Dedifferentiated amniotic fluid mesenchymal stem cell (primary cell): ENCODE results near the gene LRRC73.
"Not testable (repeated sequence)": the region's sequence is repeated elsewhere in the genome, so short reads cannot be mapped to it uniquely, and the experiment has no call there.

Source experiments
- DNase-seq: peaks from one replicate; pipeline ENCODE4 v3.0.0-alpha.2; 2016; ENCODE audit errors: extremely low spot score

LRRC73 gene

DNA sequence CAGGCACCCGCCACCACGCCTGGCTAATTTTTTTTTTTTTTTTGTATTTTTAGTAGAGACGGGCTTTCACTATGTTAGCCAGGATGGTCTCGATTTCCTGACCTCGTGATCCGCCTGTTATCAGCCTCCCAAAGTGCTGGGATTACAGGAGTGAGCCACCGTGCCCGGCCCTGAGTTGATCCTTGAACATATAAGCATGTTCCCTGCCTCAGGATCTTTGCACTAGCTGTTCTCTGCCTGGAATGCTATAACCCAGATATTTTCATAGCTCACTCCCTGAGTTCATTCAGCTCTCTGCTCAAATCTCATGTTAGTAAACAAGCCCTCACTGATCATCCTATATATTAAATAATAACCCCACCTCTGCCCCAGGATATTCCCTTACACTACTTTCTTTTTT, 45.8 kb downstream of the LRRC73 start:
- no peak for DNase-seq

DNA sequence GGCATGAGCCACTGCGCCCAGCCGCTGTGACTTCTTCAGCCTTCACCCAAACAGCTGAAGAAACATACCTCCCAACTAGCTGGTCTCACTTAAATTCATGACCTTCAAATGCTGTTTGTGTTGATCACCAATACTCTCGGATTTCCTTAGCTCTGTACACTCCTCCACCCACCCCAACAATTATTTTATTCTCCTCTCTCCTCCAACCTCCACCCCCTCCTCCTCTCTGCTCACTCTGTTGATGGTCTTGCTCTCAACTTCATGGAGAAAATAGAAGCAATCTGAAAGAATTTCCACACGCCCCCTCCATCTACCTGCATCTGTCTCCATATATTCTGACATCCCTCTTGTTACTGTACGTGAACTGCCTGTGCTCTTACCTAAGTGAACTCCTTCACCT, 48.2 kb downstream of the LRRC73 start:
- no peak for DNase-seq

DNA sequence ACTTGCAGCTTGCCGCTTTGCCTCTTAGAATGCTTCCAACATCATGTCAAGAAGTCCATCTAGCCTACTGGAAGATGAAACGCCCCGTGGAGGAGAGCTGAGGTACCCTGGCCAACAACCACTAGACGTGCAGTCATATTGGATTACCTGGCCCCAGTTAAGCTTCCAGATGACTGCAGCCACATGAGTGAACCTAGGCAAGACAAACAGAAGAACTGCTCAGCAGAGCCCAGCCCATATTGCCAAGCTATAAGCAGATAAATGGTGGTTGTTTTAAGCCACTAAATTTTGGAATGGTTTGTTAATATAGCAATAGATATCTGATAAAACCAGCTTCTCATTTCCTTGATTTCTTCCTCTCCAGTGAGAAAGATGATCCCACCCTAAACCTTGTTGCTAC, 50.1 kb downstream of the LRRC73 start:
- DNase-seq = no peak

DNA sequence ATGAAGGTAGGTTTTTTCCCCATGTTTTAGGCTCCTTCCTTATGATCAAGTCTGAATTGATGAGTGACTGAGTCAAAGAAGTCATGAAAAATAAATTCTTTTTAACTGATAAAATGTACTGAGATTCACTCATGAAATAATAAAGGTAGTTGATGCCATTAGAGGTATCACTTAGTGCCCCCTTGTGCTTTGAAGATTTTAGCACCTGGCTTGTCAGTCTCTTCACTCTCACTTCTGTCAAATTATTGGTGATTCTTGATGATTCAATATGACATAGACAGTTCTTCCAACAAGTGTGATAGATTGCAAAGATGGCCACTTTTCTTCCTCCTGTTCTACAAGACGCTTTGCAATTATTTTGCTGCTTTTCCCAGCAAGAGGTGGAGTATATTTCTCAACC, 50.6 kb downstream of the LRRC73 start:
- no peak for DNase-seq

DNA sequence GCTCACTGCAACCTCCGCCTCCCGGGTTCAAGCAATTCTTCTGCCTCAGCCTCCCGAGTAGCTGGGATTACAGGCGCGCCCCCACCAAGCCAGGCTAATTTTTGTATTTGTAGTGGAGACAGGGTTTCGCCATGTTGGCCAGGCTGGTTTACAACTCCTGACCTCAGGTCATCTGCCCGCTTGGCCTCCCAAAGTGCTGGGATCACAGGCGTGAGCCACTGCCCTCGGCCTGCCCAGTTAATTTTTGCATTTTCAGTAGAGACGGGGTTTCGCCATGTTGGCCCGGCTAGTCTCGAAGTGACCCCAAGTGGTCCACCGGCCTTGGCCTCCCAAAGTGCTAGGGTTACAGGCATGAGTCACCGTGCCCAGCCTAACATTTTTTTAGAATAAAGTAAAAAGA, 52.0 kb downstream of the LRRC73 start:
- DNase-seq = not testable (repeated sequence)

DNA sequence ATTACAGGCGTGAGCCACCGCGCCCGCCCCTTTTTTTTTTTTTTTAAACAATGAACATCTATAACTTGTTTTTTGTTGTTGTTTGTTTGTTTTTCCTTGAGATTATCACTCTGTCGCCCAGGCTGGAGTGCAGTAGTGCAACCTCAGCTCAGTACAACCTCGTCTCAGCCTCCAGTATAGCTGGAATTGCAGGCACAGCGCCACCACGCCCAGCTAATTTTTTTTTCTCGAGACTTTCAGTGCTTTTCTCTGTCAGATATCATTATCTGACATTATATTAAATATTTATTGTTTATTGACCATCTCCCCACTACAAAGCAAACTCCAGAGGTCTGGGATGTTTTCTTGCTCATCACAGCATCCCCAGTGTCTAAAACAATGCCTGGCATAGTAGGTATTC, 52.5 kb downstream of the LRRC73 start:
- no peak for DNase-seq
